PC-9 (cell line): ENCODE data around the gene MYO1H. TPM values are rescaled to one million over a fixed set of nuclear protein-coding genes. Genes with fewer than 3 reads are reported as not detected.

Experiments
- BruUV-seq: library from RNA; stranded (reverse); fragments of 400-500 nt; replicated peaks from 2 replicates; lab custom pipeline; 2021; lab: Mats Ljungman, UMichigan
- CTCF ChIA-PET: fragments of 300-600 bp; sonication (Branson Sonifier 250); formaldehyde crosslinking; loops from one replicate; lab custom pipeline; 2022; ENCODE audit warnings: antibody characterized with exemption; lab: Charles Lee
- POLR2A ChIA-PET: fragments of 300-600 bp; sonication (Branson Sonifier 250); formaldehyde crosslinking; loops from one replicate; lab custom pipeline; 2022; ENCODE audit warnings: antibody characterized with exemption; ENCODE audit not compliant: unreplicated experiment; lab: Charles Lee
- DNase-seq, 2 experiments: peaks; one replicate each; pipeline versions ENCODE4 v3.0.0 to v3.0.0-alpha.2; 2015 to 2022; ENCODE audit warnings: mixed read lengths in 1 of 2
- H2AFZ ChIP-seq: fragments of 200-600 bp; sonication (generic); 2 replicates; pipeline ENCODE4 v1.8.1; 2017; ENCODE audit warnings: antibody characterized with exemption
- H3F3A ChIP-seq: fragments of 200-600 bp; sonication (generic); 2 replicates; pipeline ENCODE4 v1.8.1; 2017; ENCODE audit warnings: antibody characterized with exemption, mild to moderate bottlenecking, low read depth; ENCODE audit not compliant: insufficient read depth
- H3K27ac ChIP-seq: fragments of 200-600 bp; sonication (generic); 2 replicates; pipeline ENCODE4 v1.6.1; 2016; ENCODE audit warnings: mixed run types
- H3K27me3 ChIP-seq: fragments of 200-600 bp; sonication (generic); 2 replicates; pipeline ENCODE4 v1.6.1; 2016; ENCODE audit warnings: low read depth, mixed run types; ENCODE audit not compliant: insufficient read depth
- H3K36me3 ChIP-seq: fragments of 200-600 bp; sonication (generic); 2 replicates; pipeline ENCODE4 v1.6.1; 2016; ENCODE audit warnings: low read depth, mixed run types
- H3K4me1 ChIP-seq: fragments of 200-600 bp; sonication (generic); replicated peaks from 2 replicates; pipeline ENCODE4 v1.6.1; 2016; ENCODE audit warnings: mixed run types; ENCODE audit not compliant: insufficient read depth
- H3K4me2 ChIP-seq: fragments of 200-600 bp; sonication (generic); 2 replicates; pipeline ENCODE4 v1.6.1; 2017; ENCODE audit warnings: mixed run types
- H3K4me3 ChIP-seq: fragments of 200-600 bp; sonication (generic); 2 replicates; pipeline ENCODE4 v1.6.1; 2016; ENCODE audit warnings: mixed run types
- H3K79me2 ChIP-seq: fragments of 200-600 bp; sonication (generic); 2 replicates; pipeline ENCODE4 v1.6.1; 2017; ENCODE audit warnings: low read depth, mixed run types
- H3K9me2 ChIP-seq: fragments of 200-600 bp; sonication (generic); 2 replicates; pipeline ENCODE4 v1.8.1; 2017; ENCODE audit warnings: mild to moderate bottlenecking; ENCODE audit not compliant: insufficient read depth
- H3K9me3 ChIP-seq: fragments of 200-600 bp; sonication (generic); 2 replicates; pipeline ENCODE4 v1.8.1; 2016; ENCODE audit warnings: low read depth; ENCODE audit not compliant: insufficient read depth
- H4K20me1 ChIP-seq: fragments of 200-600 bp; sonication (generic); 2 replicates; pipeline ENCODE4 v1.8.1; 2017; ENCODE audit not compliant: insufficient read depth
- EZH2 ChIP-seq: fragments of 200-600 bp; sonication (generic); IDR thresholded peaks from 2 replicates; pipeline ENCODE4 v1.8.0; 2017; ENCODE audit warnings: antibody characterized with exemption, low read depth
- intact Hi-C: fragments of 100-400 bp; cut with micrococcal nuclease; formaldehyde crosslinking; loops from one replicate; pipeline ENCODE4 v1.10.0; 2022; ENCODE audit not compliant: unreplicated experiment
- total RNA-seq: library from RNA; stranded (reverse); gene quantifications from 2 replicates; pipeline ENCODE4 v1.2.3, GENCODE V29; 2021
- TF ChIP-seq, protein P1 (sequence below): fragments of 200-600 bp; sonication (generic); conservative IDR thresholded peaks from 2 replicates; pipeline ENCODE4 v1.6.1; 2017; ENCODE audit warnings: mixed run types, antibody characterized with exemption, mild to moderate bottlenecking, moderate library complexity

The MYO1H gene
- total RNA-seq, 1 experiment from 2014 or later, result not detected

- no peaks in the 10 kb centered on the region for H3K4me1 ChIP-seq
- peaks cover 17% of the 10 kb centered on the region for H3K36me3 ChIP-seq
- no peak overlapping the region for H3K4me2 ChIP-seq
- intact Hi-C loops, result no loop called here
- peaks cover 12% of the 10 kb centered on the region; the same call in 1 of the 2 replicates for H4K20me1 ChIP-seq
- no peaks in the 10 kb centered on the region for H3K9me2 ChIP-seq
- no peak overlapping the region for H3K4me3 ChIP-seq
- no peak overlapping the region for H3K27ac ChIP-seq
- no peak overlapping the region for H2AFZ ChIP-seq
- no peaks in the 10 kb centered on the region for H3K9me3 ChIP-seq
- DNase-seq, result no peak
- no peak for TF ChIP-seq EZH2
- TF ChIP-seq, protein P1, sequence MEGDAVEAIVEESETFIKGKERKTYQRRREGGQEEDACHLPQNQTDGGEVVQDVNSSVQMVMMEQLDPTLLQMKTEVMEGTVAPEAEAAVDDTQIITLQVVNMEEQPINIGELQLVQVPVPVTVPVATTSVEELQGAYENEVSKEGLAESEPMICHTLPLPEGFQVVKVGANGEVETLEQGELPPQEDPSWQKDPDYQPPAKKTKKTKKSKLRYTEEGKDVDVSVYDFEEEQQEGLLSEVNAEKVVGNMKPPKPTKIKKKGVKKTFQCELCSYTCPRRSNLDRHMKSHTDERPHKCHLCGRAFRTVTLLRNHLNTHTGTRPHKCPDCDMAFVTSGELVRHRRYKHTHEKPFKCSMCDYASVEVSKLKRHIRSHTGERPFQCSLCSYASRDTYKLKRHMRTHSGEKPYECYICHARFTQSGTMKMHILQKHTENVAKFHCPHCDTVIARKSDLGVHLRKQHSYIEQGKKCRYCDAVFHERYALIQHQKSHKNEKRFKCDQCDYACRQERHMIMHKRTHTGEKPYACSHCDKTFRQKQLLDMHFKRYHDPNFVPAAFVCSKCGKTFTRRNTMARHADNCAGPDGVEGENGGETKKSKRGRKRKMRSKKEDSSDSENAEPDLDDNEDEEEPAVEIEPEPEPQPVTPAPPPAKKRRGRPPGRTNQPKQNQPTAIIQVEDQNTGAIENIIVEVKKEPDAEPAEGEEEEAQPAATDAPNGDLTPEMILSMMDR, result no peak
- H3K27me3 ChIP-seq, result no peaks in the 10 kb centered on the region
- CTCF ChIA-PET, result no interaction called here
- no peaks in the 10 kb centered on the region for H3K79me2 ChIP-seq
- POLR2A ChIA-PET, result no interaction called here
- no peaks in the 10 kb centered on the region; the same call in 1 of the 2 replicates for H3F3A ChIP-seq
- no TSS peak for BruUV-seq
These were observed 103.7 kb downstream of the MYO1H start for GRCh38 chr12:109451400-109451799.

GRCh38 chr12:109452489-109452888 lies 104.8 kb downstream of the MYO1H start:
- peaks cover 22% of the 10 kb centered on the region for H3K36me3 ChIP-seq
- no peaks in the 10 kb centered on the region for H3K79me2 ChIP-seq
- no peak overlapping the region for H2AFZ ChIP-seq
- ChIA-PET CTCF (no interaction called here), POLR2A (interaction anchor here (0.6 kb wide), 1 partner anchor 31 kb away, joined by 6 read pairs; no protein-coding TSS in a partner anchor)
- no peaks in the 10 kb centered on the region for H3K9me2 ChIP-seq
- no peaks in the 10 kb centered on the region for H3K9me3 ChIP-seq
- no peak overlapping the region for H3K27ac ChIP-seq
- no peak overlapping the region for H3K4me2 ChIP-seq
- H4K20me1 ChIP-seq, result peaks cover 12% of the 10 kb centered on the region; the same call in 1 of the 2 replicates
- no peaks in the 10 kb centered on the region for H3K27me3 ChIP-seq
- H3K4me3 ChIP-seq, result no peak overlapping the region
- intact Hi-C loops, result no loop called here
- no peaks in the 10 kb centered on the region; the same call in 1 of the 2 replicates for H3F3A ChIP-seq
- TF ChIP-seq, protein P1, result no peak
- TF ChIP-seq EZH2, result no peak
- no peaks in the 10 kb centered on the region for H3K4me1 ChIP-seq
- no TSS peak for BruUV-seq
- DNase-seq, result no peak

- H3K4me1 ChIP-seq, result peaks cover 7% of the 10 kb centered on the region
- H3K27me3 ChIP-seq, result no peaks in the 10 kb centered on the region
- no peaks in the 10 kb centered on the region for H3K9me2 ChIP-seq
- no peak for DNase-seq
- H3K9me3 ChIP-seq, result no peaks in the 10 kb centered on the region
- no peak for TF ChIP-seq EZH2
- TF ChIP-seq, protein P1, result no peak
- BruUV-seq, result no TSS peak
- no peak overlapping the region for H3K27ac ChIP-seq
- ChIA-PET CTCF (no interaction called here), POLR2A (no interaction called here)
- no peak overlapping the region for H3K4me3 ChIP-seq
- H4K20me1 ChIP-seq, result no peaks in the 10 kb centered on the region
- intact Hi-C loops, result no loop called here
- peaks cover 26% of the 10 kb centered on the region for H3K79me2 ChIP-seq
- no peak overlapping the region for H2AFZ ChIP-seq
- H3F3A ChIP-seq, result peaks cover 5% of the 10 kb centered on the region; the same call in 1 of the 2 replicates
- peaks cover 16% of the 10 kb centered on the region for H3K36me3 ChIP-seq
- no peak overlapping the region for H3K4me2 ChIP-seq
These were observed 108.0 kb downstream of the MYO1H start for GRCh38 chr12:109455706-109456105.
